ENCODE measurements around the gene PAQR7.

PAQR7 gene

DNA sequence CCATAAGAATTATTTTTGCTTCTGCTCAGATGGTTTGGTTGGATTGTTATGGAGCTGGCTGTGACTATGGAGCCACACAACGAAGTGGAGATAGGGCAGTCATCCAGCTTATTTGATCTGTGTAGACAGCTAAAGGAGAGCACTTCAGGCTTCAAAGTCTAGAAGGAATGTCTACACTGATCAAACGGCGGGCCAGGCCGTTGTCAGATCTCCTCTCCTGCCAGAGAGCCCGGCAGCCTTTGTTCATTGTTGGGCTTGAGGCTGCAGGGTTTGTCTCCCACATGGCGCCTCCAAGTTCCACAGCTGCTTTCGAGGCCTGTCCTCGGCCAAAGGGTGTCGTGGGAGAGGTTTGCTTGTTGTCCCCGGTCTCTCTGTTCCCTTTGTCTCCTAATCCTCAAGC lies 33.5 kb upstream of the PAQR7 start:
- Histone ChIP-seq H3K4me2 (ENCODE audit: low read length) (no peak overlapping the region), H3K4me3 (ENCODE audit: low read length) (no peak overlapping the region), H3K79me2 (ENCODE audit: low read length) (peaks cover 21% of the 10 kb centered on the region), H3K27me3 (ENCODE audit: low read depth, low read length) (no peaks in the 10 kb centered on the region), H3K9me3 (ENCODE audit: insufficient read depth, low read length) (no peaks in the 10 kb centered on the region), H2AFZ (ENCODE audit: low read depth, low read length) (no peak overlapping the region), H3K4me1 (ENCODE audit: low read length) (peaks cover 13% of the 10 kb centered on the region), H3K9ac (ENCODE audit: low read length) (no peak overlapping the region), H4K20me1 (ENCODE audit: insufficient read depth, low read length) (peaks cover 12% of the 10 kb centered on the region), H3K36me3 (replicated peaks; ENCODE audit: low read depth, low read length) (peaks cover 5% of the 10 kb centered on the region), H3K27ac (ENCODE audit: low read length) (no peak overlapping the region)
- TF ChIP-seq, protein P1, sequence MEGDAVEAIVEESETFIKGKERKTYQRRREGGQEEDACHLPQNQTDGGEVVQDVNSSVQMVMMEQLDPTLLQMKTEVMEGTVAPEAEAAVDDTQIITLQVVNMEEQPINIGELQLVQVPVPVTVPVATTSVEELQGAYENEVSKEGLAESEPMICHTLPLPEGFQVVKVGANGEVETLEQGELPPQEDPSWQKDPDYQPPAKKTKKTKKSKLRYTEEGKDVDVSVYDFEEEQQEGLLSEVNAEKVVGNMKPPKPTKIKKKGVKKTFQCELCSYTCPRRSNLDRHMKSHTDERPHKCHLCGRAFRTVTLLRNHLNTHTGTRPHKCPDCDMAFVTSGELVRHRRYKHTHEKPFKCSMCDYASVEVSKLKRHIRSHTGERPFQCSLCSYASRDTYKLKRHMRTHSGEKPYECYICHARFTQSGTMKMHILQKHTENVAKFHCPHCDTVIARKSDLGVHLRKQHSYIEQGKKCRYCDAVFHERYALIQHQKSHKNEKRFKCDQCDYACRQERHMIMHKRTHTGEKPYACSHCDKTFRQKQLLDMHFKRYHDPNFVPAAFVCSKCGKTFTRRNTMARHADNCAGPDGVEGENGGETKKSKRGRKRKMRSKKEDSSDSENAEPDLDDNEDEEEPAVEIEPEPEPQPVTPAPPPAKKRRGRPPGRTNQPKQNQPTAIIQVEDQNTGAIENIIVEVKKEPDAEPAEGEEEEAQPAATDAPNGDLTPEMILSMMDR (IDR thresholded peaks at IDR 0.05; ENCODE audit: low read depth, low read length) = no peak
- TF ChIP-seq EZH2phosphoT487 (IDR thresholded peaks at IDR 0.05; ENCODE audit: low read depth) = no peak

DNA sequence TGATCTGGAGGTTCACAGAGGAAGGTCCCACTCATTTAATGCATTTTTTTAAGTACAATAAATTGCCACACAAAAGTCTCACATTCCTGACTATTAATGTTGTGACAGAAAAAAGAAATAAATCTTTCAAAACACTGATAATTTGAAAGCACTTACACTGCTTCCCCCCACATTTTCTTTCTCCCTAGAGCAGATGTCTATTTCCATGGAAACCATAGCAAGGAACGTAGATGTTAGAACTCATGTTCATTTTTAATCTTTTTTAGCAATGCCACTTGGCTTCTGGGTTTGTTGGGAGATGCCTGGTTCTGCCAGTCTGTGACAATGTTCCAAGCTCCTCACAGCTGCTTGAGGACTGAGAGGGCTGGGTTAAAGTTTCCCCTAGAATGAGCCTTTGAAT lies 32.7 kb upstream of the PAQR7 start:
- H3K36me3 ChIP-seq (replicated peaks; ENCODE audit: low read depth, low read length) = peaks cover 14% of the 10 kb centered on the region
- H3K4me3 ChIP-seq (ENCODE audit: low read length) = no peak overlapping the region
- H3K4me1 ChIP-seq (ENCODE audit: low read length) = peaks cover 14% of the 10 kb centered on the region
- peaks cover 21% of the 10 kb centered on the region for H4K20me1 ChIP-seq (ENCODE audit: insufficient read depth, low read length)
- H2AFZ ChIP-seq (ENCODE audit: low read depth, low read length) = no peak overlapping the region
- no peak overlapping the region for H3K27ac ChIP-seq (ENCODE audit: low read length)
- H3K27me3 ChIP-seq (ENCODE audit: low read depth, low read length) = no peaks in the 10 kb centered on the region
- no peak for TF ChIP-seq EZH2phosphoT487 (IDR thresholded peaks at IDR 0.05; ENCODE audit: low read depth)
- TF ChIP-seq, protein P1 (IDR thresholded peaks at IDR 0.05; ENCODE audit: low read depth, low read length) = no peak
- no peak overlapping the region for H3K9ac ChIP-seq (ENCODE audit: low read length)
- H3K9me3 ChIP-seq (ENCODE audit: insufficient read depth, low read length) = no peaks in the 10 kb centered on the region
- no peak overlapping the region for H3K4me2 ChIP-seq (ENCODE audit: low read length)
- H3K79me2 ChIP-seq (ENCODE audit: low read length) = peaks cover 29% of the 10 kb centered on the region

DNA sequence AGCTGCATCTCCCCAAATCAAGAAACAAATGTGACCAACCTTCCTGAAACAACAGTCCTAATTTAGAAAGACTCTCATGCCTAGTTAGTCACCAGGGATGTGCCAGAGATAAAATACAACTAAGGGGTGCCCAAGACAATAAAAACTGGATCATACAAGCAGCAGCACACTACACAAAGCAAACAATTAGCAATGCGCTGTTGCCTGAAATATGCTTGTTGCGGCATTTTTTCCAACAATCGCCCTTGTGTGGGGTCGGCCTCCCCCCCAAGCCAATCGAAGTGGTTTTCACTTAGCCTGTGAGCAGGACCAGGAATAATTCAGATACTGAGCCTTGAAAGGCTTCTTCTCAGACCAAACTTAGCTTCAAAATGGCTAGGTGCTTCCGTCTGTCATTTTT lies 32.1 kb upstream of the PAQR7 start:
- H2AFZ ChIP-seq (ENCODE audit: low read depth, low read length) = no peak overlapping the region

DNA sequence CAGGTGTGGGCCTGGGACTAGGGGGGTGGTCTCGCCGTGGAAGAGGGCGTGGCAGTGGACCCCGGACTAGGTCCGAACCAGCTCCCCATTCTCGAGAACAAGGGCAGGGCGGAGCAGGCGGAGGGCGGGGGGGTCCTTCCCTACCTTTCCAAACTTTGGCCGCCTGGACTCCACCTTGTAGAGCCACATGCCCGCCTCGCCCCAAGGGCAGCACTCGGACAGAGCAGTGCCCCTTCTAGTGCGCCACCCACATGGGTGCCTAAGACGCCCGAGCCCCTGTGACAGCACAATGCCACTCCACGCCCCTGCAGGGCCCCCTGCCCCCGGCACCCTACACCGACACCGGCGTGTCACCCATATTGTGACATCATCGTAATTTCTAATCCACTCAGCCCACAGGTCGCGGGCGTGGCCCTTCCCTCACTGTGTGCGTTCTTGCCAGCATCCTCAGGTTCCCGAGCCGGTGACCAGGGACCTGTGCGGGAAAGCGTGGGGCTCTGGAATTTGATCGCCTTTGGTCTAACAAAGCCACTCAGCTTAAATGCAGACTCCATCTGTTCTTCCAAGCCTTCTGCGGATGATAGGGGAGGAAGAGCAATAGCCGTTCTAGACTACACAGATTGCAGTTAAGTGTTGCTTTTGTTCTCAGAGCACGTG lies 31.3 kb upstream of the PAQR7 start:
- Histone ChIP-seq H3K4me1 (ENCODE audit: low read length) (peaks cover 14% of the 10 kb centered on the region), H3K4me3 (ENCODE audit: low read length) (peak overlapping the region; percentile 100), H4K20me1 (ENCODE audit: insufficient read depth, low read length) (peaks cover 21% of the 10 kb centered on the region), H3K27ac (ENCODE audit: low read length) (no peak overlapping the region), H3K36me3 (replicated peaks; ENCODE audit: low read depth, low read length) (peaks cover 24% of the 10 kb centered on the region), H3K9me3 (ENCODE audit: insufficient read depth, low read length) (no peaks in the 10 kb centered on the region), H3K9ac (ENCODE audit: low read length) (peak overlapping the region; percentile 79), H3K27me3 (ENCODE audit: low read depth, low read length) (no peaks in the 10 kb centered on the region), H3K79me2 (ENCODE audit: low read length) (peaks cover 41% of the 10 kb centered on the region), H3K4me2 (ENCODE audit: low read length) (peak overlapping the region; percentile 88), H2AFZ (ENCODE audit: low read depth, low read length) (peak overlapping the region; percentile 85)
- TF ChIP-seq, protein P1 (IDR thresholded peaks at IDR 0.05; ENCODE audit: low read depth, low read length) = no peak
- TF ChIP-seq EZH2phosphoT487 (IDR thresholded peaks at IDR 0.05; ENCODE audit: low read depth) = no peak

More for the DNA sequence above, 32.1 kb upstream of the PAQR7 start:
- no peaks in the 10 kb centered on the region for H3K27me3 ChIP-seq (ENCODE audit: low read depth, low read length)
- H3K36me3 ChIP-seq (replicated peaks; ENCODE audit: low read depth, low read length) = peaks cover 19% of the 10 kb centered on the region
- H3K9me3 ChIP-seq (ENCODE audit: insufficient read depth, low read length) = no peaks in the 10 kb centered on the region
- H3K27ac ChIP-seq (ENCODE audit: low read length) = no peak overlapping the region
- H3K4me1 ChIP-seq (ENCODE audit: low read length) = peaks cover 14% of the 10 kb centered on the region
- H3K9ac ChIP-seq (ENCODE audit: low read length) = no peak overlapping the region
- TF ChIP-seq, protein P1 (IDR thresholded peaks at IDR 0.05; ENCODE audit: low read depth, low read length) = no peak
- no peak for TF ChIP-seq EZH2phosphoT487 (IDR thresholded peaks at IDR 0.05; ENCODE audit: low read depth)
- H3K79me2 ChIP-seq (ENCODE audit: low read length) = peaks cover 34% of the 10 kb centered on the region
- peaks cover 21% of the 10 kb centered on the region for H4K20me1 ChIP-seq (ENCODE audit: insufficient read depth, low read length)
- no peak overlapping the region for H3K4me3 ChIP-seq (ENCODE audit: low read length)
- H3K4me2 ChIP-seq (ENCODE audit: low read length) = no peak overlapping the region
